Astrocyte (in vitro differentiated cells and primary cell): ENCODE data around the gene UNC5CL. TPM values are rescaled to one million over a fixed set of nuclear protein-coding genes. Genes with fewer than 3 reads are reported as not detected.

Experiments
- DNase-seq: peaks from one replicate; pipeline ENCODE4 v3.0.0-alpha.2; 2010; ENCODE audit warnings: low read depth
- FAIRE-seq: peaks from 2 replicates; lab custom pipeline; 2011; peaks lifted over from hg19 to GRCh38; lab: Jason Lieb, UNC
- H2AFZ ChIP-seq: 2 replicates; pipeline ENCODE4 v1.6.0; 2012; ENCODE audit warnings: low read depth, low read length, inconsistent platforms
- H3K27ac ChIP-seq: 2 replicates; pipeline ENCODE4 v1.5.1; 2011; ENCODE audit warnings: low read depth, low read length, inconsistent platforms
- H3K27me3 ChIP-seq: 2 replicates; pipeline ENCODE4 v1.6.0; 2011; ENCODE audit warnings: low read length, inconsistent platforms; ENCODE audit not compliant: insufficient read depth
- H3K36me3 ChIP-seq: 2 replicates; pipeline ENCODE4 v1.5.1; 2011; ENCODE audit warnings: low read length, inconsistent platforms; ENCODE audit not compliant: insufficient read depth
- H3K4me1 ChIP-seq: 2 replicates; pipeline ENCODE4 v1.5.1; 2011; ENCODE audit warnings: low read length, inconsistent platforms; ENCODE audit not compliant: insufficient read depth
- H3K4me2 ChIP-seq: 2 replicates; pipeline ENCODE4 v1.6.0; 2012; ENCODE audit warnings: low read length, inconsistent platforms
- H3K4me3 ChIP-seq: 2 replicates; pipeline ENCODE4 v1.5.1; 2011; ENCODE audit warnings: low read depth, mild to moderate bottlenecking, low read length, inconsistent platforms; ENCODE audit not compliant: insufficient read depth
- H3K79me2 ChIP-seq: 2 replicates; pipeline ENCODE4 v1.6.0; 2012; ENCODE audit warnings: mild to moderate bottlenecking, low read length, inconsistent platforms; ENCODE audit not compliant: insufficient read depth
- H3K9ac ChIP-seq: 2 replicates; pipeline ENCODE4 v1.6.0; 2012; ENCODE audit warnings: mild to moderate bottlenecking, low read length, inconsistent platforms
- H3K9me3 ChIP-seq: 2 replicates; pipeline ENCODE4 v1.5.1; 2012; ENCODE audit warnings: low read depth, mild to moderate bottlenecking, low read length, inconsistent platforms; ENCODE audit not compliant: insufficient read depth
- H4K20me1 ChIP-seq: 2 replicates; pipeline ENCODE4 v1.6.0; 2012; ENCODE audit warnings: low read length, inconsistent platforms; ENCODE audit not compliant: insufficient read depth
- H3K27ac Mint-ChIP-seq: one replicate; pipeline ENCODE4 v1.8.0; 2021; ENCODE audit warnings: mild to moderate bottlenecking, mixed read lengths; ENCODE audit not compliant: unreplicated experiment
- H3K27me3 Mint-ChIP-seq: one replicate; pipeline ENCODE4 v1.8.0; 2021; ENCODE audit warnings: low read depth, mixed read lengths; ENCODE audit not compliant: unreplicated experiment
- H3K36me3 Mint-ChIP-seq: one replicate; pipeline ENCODE4 v1.8.0; 2021; ENCODE audit warnings: low read depth, mixed read lengths; ENCODE audit not compliant: unreplicated experiment
- H3K4me1 Mint-ChIP-seq: one replicate; pipeline ENCODE4 v1.8.0; 2021; ENCODE audit warnings: low read depth, mixed read lengths; ENCODE audit not compliant: unreplicated experiment
- H3K4me3 Mint-ChIP-seq: one replicate; pipeline ENCODE4 v1.8.0; 2021; ENCODE audit warnings: mild to moderate bottlenecking, moderate library complexity, mixed read lengths; ENCODE audit not compliant: unreplicated experiment
- H3K9me3 Mint-ChIP-seq: one replicate; pipeline ENCODE4 v1.8.0; 2021; ENCODE audit warnings: mild to moderate bottlenecking, mixed read lengths; ENCODE audit not compliant: unreplicated experiment
- CTCF ChIP-seq: IDR thresholded peaks from 2 replicates; pipeline ENCODE4 v1.5.1; 2011; ENCODE audit warnings: low read depth, mild to moderate bottlenecking, inconsistent platforms, low read length, moderate library complexity; ENCODE audit not compliant: insufficient read depth
- EZH2 ChIP-seq: IDR thresholded peaks from 2 replicates; pipeline ENCODE4 v1.6.1; 2012; ENCODE audit warnings: mild to moderate bottlenecking, low read length, inconsistent platforms; ENCODE audit not compliant: insufficient read depth
- total RNA-seq: library from RNA; stranded (reverse); gene quantifications from 2 replicates; pipeline ENCODE4 v1.2.1, GENCODE V29; 2021

UNC5CL gene
- total RNA-seq, 1 donor from 2014 or later = 0.27 TPM

- H3K4me2 ChIP-seq = no peak overlapping the region
Observed at GRCh38 chr6:41033776-41034175, 5.2 kb downstream of the UNC5CL start.

GRCh38 chr6:41032830-41033229 lies 6.2 kb downstream of the UNC5CL start:
- Mint-ChIP-seq H3K27me3 (peaks cover 21% of the 10 kb centered on the region), H3K27ac (no peak overlapping the region), H3K36me3 (no peaks in the 10 kb centered on the region), H3K4me3 (no peak overlapping the region), H3K4me1 (peaks cover 8% of the 10 kb centered on the region), H3K9me3 (no peaks in the 10 kb centered on the region)
- Histone ChIP-seq H3K36me3 (no peaks in the 10 kb centered on the region), H3K27ac (no peak overlapping the region), H3K79me2 (no peaks in the 10 kb centered on the region), H3K4me1 (peaks cover under 1% of the 10 kb centered on the region), H3K4me2 (no peak overlapping the region), H3K9me3 (no peaks in the 10 kb centered on the region), H3K27me3 (peaks cover 2% of the 10 kb centered on the region), H3K9ac (no peak overlapping the region), H4K20me1 (no peaks in the 10 kb centered on the region), H2AFZ (no peak overlapping the region), H3K4me3 (no peak overlapping the region)
- DNase-seq = no peak
- TF ChIP-seq CTCF (no peak), EZH2 (no peak)
- no peak for FAIRE-seq

More at GRCh38 chr6:41033776-41034175, 5.2 kb downstream of the UNC5CL start:
- H3K27ac Mint-ChIP-seq = no peak overlapping the region
- H3K4me1 ChIP-seq = no peaks in the 10 kb centered on the region
- no peak overlapping the region for H2AFZ ChIP-seq
- DNase-seq (no peak), FAIRE-seq (no peak)
- TF ChIP-seq CTCF (no peak), EZH2 (no peak)
- no peak overlapping the region for H3K4me3 ChIP-seq
- H3K27me3 ChIP-seq = peaks cover 5% of the 10 kb centered on the region
- H3K27me3 Mint-ChIP-seq = peaks cover 21% of the 10 kb centered on the region
- H3K9ac ChIP-seq = no peak overlapping the region
- no peaks in the 10 kb centered on the region for H3K36me3 Mint-ChIP-seq
- no peak overlapping the region for H3K27ac ChIP-seq
- no peaks in the 10 kb centered on the region for H3K79me2 ChIP-seq
- H3K9me3 ChIP-seq = no peaks in the 10 kb centered on the region
- peaks cover 8% of the 10 kb centered on the region for H3K4me1 Mint-ChIP-seq
- H3K9me3 Mint-ChIP-seq = no peaks in the 10 kb centered on the region
- no peaks in the 10 kb centered on the region for H4K20me1 ChIP-seq
- no peak overlapping the region for H3K4me3 Mint-ChIP-seq
- H3K36me3 ChIP-seq = no peaks in the 10 kb centered on the region

GRCh38 chr6:41028561-41029412 lies 10.2 kb downstream of the UNC5CL start:
- no peaks in the 10 kb centered on the region for H3K79me2 ChIP-seq
- H3K27ac ChIP-seq = no peak overlapping the region
- Mint-ChIP-seq H3K27me3 (peaks cover 19% of the 10 kb centered on the region), H3K4me3 (peak overlapping the region; percentile 31), H3K9me3 (no peaks in the 10 kb centered on the region), H3K36me3 (no peaks in the 10 kb centered on the region), H3K4me1 (peaks cover 2% of the 10 kb centered on the region), H3K27ac (no peak overlapping the region)
- no peaks in the 10 kb centered on the region for H4K20me1 ChIP-seq
- H3K27me3 ChIP-seq = no peaks in the 10 kb centered on the region
- H3K36me3 ChIP-seq = no peaks in the 10 kb centered on the region
- no peak for FAIRE-seq
- no peaks in the 10 kb centered on the region for H3K9me3 ChIP-seq
- TF ChIP-seq EZH2 = no peak
- no peak for TF ChIP-seq CTCF
- H3K9ac ChIP-seq = peak overlapping the region; percentile 51
- H2AFZ ChIP-seq = peak overlapping the region; percentile 89
- H3K4me3 ChIP-seq = peak overlapping the region; percentile 52
- peaks cover 8% of the 10 kb centered on the region for H3K4me1 ChIP-seq
- DNase-seq = no peak
- peak overlapping the region; percentile 88 for H3K4me2 ChIP-seq
